IPS-18a (cell line): ENCODE measurements around the gene POLR1A.
A peak's percentile ranks its signal among the peaks of the same experiment; 100 is the strongest.

Experiments used
- H3K27ac ChIP-seq: one replicate; pipeline ENCODE4 v1.5.1; 2013; ENCODE audit warnings: low read length
- H3K27me3 ChIP-seq: one replicate; pipeline ENCODE4 v1.6.1; 2013; ENCODE audit warnings: mild to moderate bottlenecking, low read length; ENCODE audit not compliant: control insufficient read depth, insufficient read depth
- H3K36me3 ChIP-seq: one replicate; pipeline ENCODE4 v1.6.1; 2013; ENCODE audit warnings: low read depth, low read length; ENCODE audit not compliant: control insufficient read depth
- H3K4me1 ChIP-seq: one replicate; pipeline ENCODE4 v1.6.1; 2013; ENCODE audit warnings: low read depth, low read length; ENCODE audit not compliant: control insufficient read depth
- H3K4me3 ChIP-seq: one replicate; pipeline ENCODE4 v1.5.1; 2013; ENCODE audit warnings: low read length
- H3K9ac ChIP-seq: one replicate; pipeline ENCODE4 v1.6.1; 2013; ENCODE audit warnings: mild to moderate bottlenecking, low read length, moderate library complexity
- H3K9me3 ChIP-seq: one replicate; pipeline ENCODE4 v1.6.1; 2013; ENCODE audit warnings: low read depth, low read length; ENCODE audit not compliant: control insufficient read depth

Gene POLR1A

DNA sequence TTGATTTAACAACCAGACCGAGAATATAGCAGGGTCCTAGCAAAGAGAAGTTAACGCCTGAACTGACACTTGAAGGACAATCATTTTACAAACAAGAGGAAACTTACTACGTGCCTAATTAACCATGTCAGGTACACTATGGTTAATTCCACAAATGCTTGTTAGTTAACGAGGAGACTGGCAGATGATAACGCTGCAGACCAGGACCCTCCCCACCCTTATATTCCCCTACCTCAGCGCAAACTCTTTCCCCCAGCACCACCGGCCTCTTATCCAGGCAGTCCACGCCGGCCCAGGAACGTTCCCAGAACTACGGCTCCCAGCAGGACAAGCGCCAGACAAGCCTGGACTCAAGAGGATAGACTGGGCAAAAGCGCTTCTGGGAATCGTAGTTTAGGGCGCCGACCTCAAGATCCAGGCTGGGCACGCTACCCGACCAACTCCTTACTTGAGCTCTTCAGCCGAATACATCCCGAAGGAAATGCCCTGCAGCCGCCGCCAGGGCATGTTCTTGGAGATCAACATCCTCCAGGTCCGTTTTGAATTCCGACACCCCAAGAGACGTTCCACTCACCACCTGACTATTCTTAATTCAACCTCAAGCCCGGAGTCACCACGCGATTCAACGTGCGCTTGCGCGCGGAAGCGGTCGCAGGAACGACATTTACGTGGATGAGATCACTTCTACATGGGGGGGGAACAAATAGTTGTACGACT lies at the start of gene POLR1A:
TSS of gene POLR1A (minus strand) at position 635 of the 717 bp plus-strand sequence. CDS start at position 525, 110 bp downstream.
- H3K9ac ChIP-seq, result peak within 1 kb of the TSS; percentile 93
- peaks cover 11% of the 10 kb centered on the region for H3K4me1 ChIP-seq
- H3K9me3 ChIP-seq, result no peaks in the 10 kb centered on the region
- peak within 1 kb of the TSS; percentile 92 for H3K27ac ChIP-seq
- peaks cover 50% of the 10 kb centered on the region for H3K36me3 ChIP-seq
- H3K4me3 ChIP-seq, result peak within 1 kb of the TSS; percentile 78
- H3K27me3 ChIP-seq, result no peaks in the 10 kb centered on the region

DNA sequence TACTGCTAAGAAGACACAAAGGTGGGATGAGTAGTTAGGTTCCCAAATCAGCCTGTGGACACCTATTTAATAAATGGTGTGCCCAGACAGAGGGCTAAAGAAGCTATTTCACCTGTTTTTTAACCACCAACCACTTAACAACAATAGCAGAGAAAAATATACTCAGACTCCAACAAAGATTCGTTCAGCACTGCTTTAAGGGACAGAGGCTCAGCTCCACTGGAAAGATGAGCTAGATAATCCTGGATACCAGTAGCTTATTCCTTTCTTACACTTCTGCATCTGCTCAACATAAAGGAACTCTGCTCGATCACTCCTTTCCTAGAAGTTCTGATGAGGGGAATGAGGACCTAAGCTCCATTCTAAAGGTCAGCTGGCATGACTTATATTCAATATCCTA lies 44.8 kb upstream of the POLR1A start:
- no peak overlapping the region for H3K4me3 ChIP-seq
- no peaks in the 10 kb centered on the region for H3K27me3 ChIP-seq
- no peaks in the 10 kb centered on the region for H3K9me3 ChIP-seq
- H3K4me1 ChIP-seq, result no peaks in the 10 kb centered on the region
- H3K27ac ChIP-seq, result no peak overlapping the region
- peaks cover 55% of the 10 kb centered on the region for H3K36me3 ChIP-seq
- no peak overlapping the region for H3K9ac ChIP-seq

DNA sequence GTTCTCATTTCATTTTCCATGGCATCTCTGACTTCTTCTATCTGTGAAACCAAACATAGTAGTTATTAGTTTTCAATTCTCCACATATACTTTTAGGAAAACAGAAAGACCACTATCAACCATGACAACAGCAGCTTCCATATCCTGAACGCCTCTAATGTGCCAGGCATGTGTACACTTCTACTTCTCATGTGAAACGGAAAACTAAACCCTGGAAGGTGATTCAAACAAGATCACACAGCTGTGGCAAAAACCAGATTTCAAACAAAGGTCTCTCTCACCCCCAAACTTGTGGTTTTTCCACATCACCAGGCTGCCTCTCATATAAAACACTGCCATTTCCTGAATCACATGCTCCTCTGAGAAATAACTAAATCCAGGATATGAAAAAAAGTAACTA lies 42.1 kb upstream of the POLR1A start:
- Histone ChIP-seq H3K4me3 (no peak overlapping the region), H3K9ac (no peak overlapping the region), H3K36me3 (peaks cover 75% of the 10 kb centered on the region), H3K4me1 (no peaks in the 10 kb centered on the region), H3K27me3 (no peaks in the 10 kb centered on the region), H3K27ac (no peak overlapping the region), H3K9me3 (no peaks in the 10 kb centered on the region)

DNA sequence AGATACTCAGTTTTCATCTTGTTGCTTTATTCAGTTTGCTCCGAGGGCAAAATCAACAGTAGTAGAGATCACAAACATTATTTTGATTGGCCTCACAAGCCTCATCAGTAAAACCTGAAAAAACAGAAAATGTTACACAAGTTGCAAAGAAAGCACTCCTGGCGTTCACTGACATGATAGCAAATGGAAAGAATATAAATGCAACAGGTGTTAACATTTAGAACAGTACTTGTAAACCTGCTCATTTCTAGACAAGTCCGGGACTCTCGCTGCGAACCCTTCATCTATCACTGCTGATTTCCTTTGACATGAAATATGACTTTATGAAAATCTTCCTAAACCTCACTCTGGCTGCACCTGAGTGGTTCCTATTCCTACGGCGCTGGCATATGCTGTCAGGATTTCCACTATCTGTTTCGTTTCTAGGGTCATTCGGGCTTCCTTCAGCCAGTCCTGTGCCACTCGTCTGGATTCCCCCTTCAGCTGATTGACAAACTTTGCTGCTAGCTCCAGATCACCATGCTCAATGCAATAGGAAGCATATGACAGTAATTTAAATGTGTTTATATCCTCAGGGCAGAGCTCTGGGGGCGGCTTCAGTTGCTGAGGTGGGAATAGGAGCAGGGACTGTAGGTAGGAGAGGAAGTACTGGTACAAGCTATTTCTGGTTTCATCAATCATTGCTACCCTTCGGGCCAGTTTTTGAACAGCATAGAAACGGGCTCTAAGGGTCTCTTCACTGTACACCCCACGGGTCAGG lies 38.4 kb upstream of the POLR1A start:
- no peaks in the 10 kb centered on the region for H3K27me3 ChIP-seq
- H3K9me3 ChIP-seq, result no peaks in the 10 kb centered on the region
- H3K36me3 ChIP-seq, result peaks cover 73% of the 10 kb centered on the region

DNA sequence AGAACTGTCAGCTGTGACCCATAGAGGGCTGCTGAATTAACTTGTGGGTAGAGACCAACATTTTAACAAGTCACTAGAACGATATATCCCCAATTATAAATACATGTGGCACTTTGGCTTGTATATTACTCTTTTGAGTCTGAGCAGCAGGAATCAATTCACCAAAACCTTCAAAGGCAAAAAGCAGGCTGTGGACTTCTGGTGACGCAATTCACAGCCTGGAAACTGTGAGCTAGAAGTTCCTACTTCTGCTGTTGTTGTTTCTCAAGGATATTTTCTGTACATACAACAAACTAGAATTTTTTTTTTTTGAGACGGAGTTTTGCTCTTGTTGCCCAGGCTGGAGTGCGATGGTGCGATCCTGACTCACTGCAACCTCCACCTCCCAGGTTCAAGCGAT lies 37.6 kb upstream of the POLR1A start:
- Histone ChIP-seq H3K27ac (no peak overlapping the region), H3K36me3 (peaks cover 74% of the 10 kb centered on the region), H3K9me3 (no peaks in the 10 kb centered on the region), H3K27me3 (no peaks in the 10 kb centered on the region), H3K9ac (no peak overlapping the region), H3K4me1 (no peaks in the 10 kb centered on the region), H3K4me3 (no peak overlapping the region)

More for the DNA sequence above, 38.4 kb upstream of the POLR1A start:
- H3K9ac ChIP-seq, result no peak overlapping the region
- no peak overlapping the region for H3K27ac ChIP-seq
- H3K4me3 ChIP-seq, result no peak overlapping the region
- H3K4me1 ChIP-seq, result no peaks in the 10 kb centered on the region

DNA sequence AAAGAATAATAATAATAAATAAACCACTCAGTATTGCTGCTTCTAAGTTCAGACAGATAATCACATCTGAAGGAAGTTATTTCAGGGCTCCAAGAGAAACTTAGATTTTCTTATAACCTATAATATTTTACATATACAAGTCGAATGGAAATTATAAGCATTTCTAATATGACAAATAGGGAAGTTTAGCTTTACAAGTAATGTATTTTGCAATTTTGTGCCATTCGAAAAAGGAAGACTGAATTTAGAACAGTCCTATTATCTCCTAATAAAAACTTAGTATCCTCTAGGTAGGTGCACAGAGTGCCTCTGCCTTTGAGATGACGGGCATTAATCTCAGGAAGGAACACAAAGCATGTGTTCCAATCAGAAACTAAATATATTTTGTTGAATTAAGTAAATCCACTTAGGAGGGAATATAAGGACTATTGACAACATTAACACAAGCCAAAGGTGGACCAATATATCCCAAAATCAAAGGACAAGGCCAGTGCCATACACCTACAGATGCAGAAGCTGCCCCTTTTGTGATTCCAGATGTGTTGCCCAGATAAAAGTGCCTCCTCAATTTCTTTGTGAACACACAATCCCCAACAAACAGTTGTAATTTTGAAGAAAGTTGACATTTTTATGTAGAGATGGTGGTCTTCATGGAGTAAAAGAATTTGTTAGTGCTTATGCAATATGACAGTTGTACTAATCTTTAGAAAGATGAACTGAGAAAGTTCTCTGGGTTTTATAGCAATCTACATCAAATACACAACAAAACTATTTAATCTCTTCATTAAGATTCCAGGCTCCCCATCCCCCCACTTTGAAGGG lies 37.0 kb upstream of the POLR1A start:
- Histone ChIP-seq H3K9ac (no peak overlapping the region), H3K27me3 (no peaks in the 10 kb centered on the region), H3K27ac (no peak overlapping the region), H3K9me3 (no peaks in the 10 kb centered on the region), H3K4me3 (no peak overlapping the region), H3K4me1 (no peaks in the 10 kb centered on the region), H3K36me3 (peaks cover 75% of the 10 kb centered on the region)

DNA sequence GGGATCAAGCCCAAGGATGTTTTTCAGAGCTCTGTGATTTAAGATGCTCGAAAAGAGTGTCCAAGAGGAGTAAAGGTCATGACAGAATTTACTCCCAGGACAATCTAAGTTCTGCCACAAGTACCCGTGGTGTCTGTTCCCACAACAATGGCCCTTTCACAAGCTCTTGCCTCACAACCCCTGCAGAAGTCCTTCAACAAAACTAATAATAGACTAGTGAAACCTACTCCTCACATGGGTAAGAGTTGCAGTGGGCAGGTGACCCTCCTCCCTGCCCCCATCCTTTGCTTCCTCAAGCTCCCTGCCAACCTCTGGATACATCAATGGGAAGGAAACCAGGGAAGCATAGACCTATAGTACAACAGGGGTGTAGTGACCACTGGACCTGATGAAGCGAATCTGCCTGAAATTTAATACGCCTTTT lies 35.3 kb upstream of the POLR1A start:
- no peaks in the 10 kb centered on the region for H3K9me3 ChIP-seq
- H3K27ac ChIP-seq, result no peak overlapping the region
- H3K4me3 ChIP-seq, result no peak overlapping the region
- H3K27me3 ChIP-seq, result no peaks in the 10 kb centered on the region
- H3K9ac ChIP-seq, result no peak overlapping the region
- no peaks in the 10 kb centered on the region for H3K4me1 ChIP-seq
- H3K36me3 ChIP-seq, result peaks cover 82% of the 10 kb centered on the region

DNA sequence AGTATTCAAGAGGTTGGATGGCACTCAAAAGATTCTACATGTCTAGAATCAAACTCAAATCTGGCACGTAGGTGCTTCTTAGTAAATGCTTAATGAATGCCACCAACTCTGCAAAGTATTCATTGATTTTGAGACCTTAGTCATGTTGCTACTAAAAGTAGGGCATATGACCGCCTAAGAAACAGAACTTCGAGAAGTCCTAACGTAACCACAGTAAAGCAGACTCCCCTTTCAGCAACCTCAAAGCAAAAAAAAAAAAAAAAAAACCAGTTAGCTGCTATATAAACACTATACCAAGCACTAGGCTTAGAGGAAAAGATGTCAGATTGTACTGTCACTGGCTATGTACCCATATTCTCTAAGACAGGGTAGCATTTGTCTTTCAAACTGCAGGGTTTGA lies 34.3 kb upstream of the POLR1A start:
- H3K27ac ChIP-seq, result no peak overlapping the region
- no peaks in the 10 kb centered on the region for H3K9me3 ChIP-seq
- no peaks in the 10 kb centered on the region for H3K27me3 ChIP-seq
- no peaks in the 10 kb centered on the region for H3K4me1 ChIP-seq
- H3K9ac ChIP-seq, result no peak overlapping the region
- peaks cover 85% of the 10 kb centered on the region for H3K36me3 ChIP-seq
- no peak overlapping the region for H3K4me3 ChIP-seq

DNA sequence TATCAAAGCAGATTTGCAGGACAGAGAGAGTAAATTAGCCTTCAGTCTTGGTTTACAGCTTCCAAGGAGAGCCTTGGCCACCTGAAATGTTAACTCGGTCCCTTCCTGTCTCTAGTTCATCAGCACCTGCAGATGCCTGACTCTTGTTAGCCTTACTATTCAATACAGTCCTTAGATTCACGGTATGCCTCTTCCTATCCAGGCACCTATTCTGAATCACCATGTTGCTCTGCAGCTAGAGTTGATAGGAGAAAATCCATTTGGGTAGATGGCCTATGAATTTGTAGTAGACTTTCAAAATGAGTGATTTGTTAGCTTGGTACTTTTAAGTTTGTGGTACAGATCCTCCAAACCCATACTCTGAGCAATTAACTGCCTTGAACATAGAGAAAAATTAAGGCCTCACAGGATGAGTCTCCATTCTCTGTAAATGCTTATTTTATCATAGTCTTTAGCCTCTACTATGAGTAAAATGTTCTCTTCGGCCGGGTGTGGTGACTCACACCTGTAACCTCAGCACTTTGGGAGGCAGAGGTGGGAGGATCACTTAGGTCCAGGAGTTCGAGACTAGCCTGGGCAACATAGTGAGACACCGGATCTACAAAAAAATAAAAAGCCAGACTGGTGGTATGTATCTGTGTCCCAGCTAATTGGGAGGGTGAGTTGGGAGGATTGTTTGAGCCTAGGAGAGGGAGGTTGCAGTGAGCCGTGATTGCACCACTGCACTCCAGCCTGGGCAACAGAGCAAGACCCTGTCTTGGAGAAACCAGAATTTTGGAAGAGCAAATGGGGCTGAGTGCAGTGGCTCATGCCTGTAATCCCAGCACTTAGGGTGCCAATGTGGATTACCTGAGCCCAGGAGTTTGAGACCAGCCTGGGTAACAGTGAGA lies 33.3 kb upstream of the POLR1A start:
- no peaks in the 10 kb centered on the region for H3K9me3 ChIP-seq
- no peak overlapping the region for H3K4me3 ChIP-seq
- no peaks in the 10 kb centered on the region for H3K27me3 ChIP-seq
- H3K27ac ChIP-seq, result no peak overlapping the region
- peaks cover 85% of the 10 kb centered on the region for H3K36me3 ChIP-seq
- H3K9ac ChIP-seq, result no peak overlapping the region
- no peaks in the 10 kb centered on the region for H3K4me1 ChIP-seq

DNA sequence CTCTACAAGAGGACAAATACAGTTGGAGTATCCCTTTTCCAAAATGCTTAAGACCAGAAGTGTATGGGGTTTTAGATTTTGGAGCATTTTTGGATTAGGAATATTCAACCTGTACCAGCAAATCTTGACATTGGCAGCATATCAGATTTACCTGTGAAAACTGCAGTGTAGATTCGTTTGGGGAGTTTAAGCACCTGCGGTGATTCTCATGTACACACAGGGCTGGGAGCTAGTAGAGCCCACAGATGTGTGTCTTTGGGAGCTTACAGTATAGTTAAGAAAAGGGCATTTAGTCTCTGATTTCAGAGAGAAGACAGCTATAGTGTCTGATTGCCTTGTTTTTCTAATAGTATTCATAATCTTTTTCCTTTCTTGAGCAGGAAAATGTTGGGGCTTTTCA lies 30.5 kb upstream of the POLR1A start:
- Histone ChIP-seq H3K27ac (no peak overlapping the region), H3K27me3 (no peaks in the 10 kb centered on the region), H3K4me3 (no peak overlapping the region), H3K9me3 (no peaks in the 10 kb centered on the region), H3K36me3 (peaks cover 99% of the 10 kb centered on the region), H3K4me1 (no peaks in the 10 kb centered on the region), H3K9ac (no peak overlapping the region)

DNA sequence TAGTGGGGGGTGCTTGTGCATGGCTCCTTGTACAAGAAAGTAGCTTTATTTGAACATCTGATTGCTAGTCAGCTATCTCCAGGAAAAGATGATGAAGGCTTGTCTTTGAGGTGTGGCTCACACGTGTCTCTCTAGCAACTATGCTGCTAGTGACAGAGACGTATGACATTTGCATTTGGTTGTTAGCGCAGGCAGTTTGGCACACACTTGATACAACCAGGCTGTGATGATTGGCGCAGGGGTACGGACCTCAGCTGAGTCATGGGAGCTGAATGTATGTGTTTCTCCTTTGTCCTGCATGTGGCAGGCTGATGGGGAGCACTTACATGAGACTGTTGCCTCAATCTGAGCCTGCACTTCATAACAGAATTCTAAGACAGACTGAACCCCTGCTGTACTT lies 30.0 kb upstream of the POLR1A start:
- Histone ChIP-seq H3K4me3 (no peak overlapping the region), H3K4me1 (no peaks in the 10 kb centered on the region), H3K9ac (no peak overlapping the region), H3K27ac (no peak overlapping the region), H3K9me3 (no peaks in the 10 kb centered on the region), H3K36me3 (peaks cover 99% of the 10 kb centered on the region), H3K27me3 (no peaks in the 10 kb centered on the region)
